SK-N-SH treated with all-trans-retinoic acid at 6 μM for 48 hours (cell line): ENCODE data around the gene PHYHIPL.

Source experiments
- ATAC-seq: fragments of 200-7000 bp; cut with Tn5 transposase; 3 replicates; pipeline ENCODE4 v1.9.1; 2020; ENCODE audit warnings: mild to moderate bottlenecking, moderate library complexity
- ARNTL ChIP-seq: fragments of 450-650 bp; formaldehyde crosslinking; IDR thresholded peaks from 2 replicates; pipeline ENCODE4 v1.5.0; 2020; ENCODE audit warnings: low read depth, mild to moderate bottlenecking, moderate library complexity, borderline replicate concordance
- BACH2 ChIP-seq: fragments of 250-450 bp; sonication (Bioruptor Pico); IDR thresholded peaks from 2 replicates; pipeline ENCODE4 v1.9.0; 2021; ENCODE audit warnings: mild to moderate bottlenecking, borderline replicate concordance
- CSDC2 ChIP-seq: fragments of 250-450 bp; sonication (Bioruptor Pico); IDR thresholded peaks from 2 replicates; pipeline ENCODE4 v1.5.0; 2020; ENCODE audit warnings: mild to moderate bottlenecking, moderate library complexity
- CSRNP3 ChIP-seq: fragments of 250-450 bp; sonication (Bioruptor Pico); IDR thresholded peaks from 2 replicates; pipeline ENCODE4 v1.5.1; 2021; ENCODE audit warnings: mild to moderate bottlenecking, moderate library complexity
- ESRRG ChIP-seq: fragments of 250-450 bp; sonication (Bioruptor Pico); IDR thresholded peaks from 2 replicates; pipeline ENCODE4 v1.6.1; 2021; ENCODE audit warnings: mild to moderate bottlenecking
- GLIS3 ChIP-seq: fragments of 250-450 bp; sonication (Bioruptor Pico); IDR thresholded peaks from 2 replicates; pipeline ENCODE4 v1.5.0; 2020; ENCODE audit warnings: mild to moderate bottlenecking, moderate library complexity
- ISL1 ChIP-seq: fragments of 250-450 bp; sonication (Bioruptor Pico); IDR thresholded peaks from 2 replicates; pipeline ENCODE4 v2.1.2; 2022; ENCODE audit warnings: mild to moderate bottlenecking, moderate library complexity
- PATZ1 ChIP-seq: fragments of 250-450 bp; sonication (Bioruptor Pico); IDR thresholded peaks from 2 replicates; pipeline ENCODE4 v1.8.0; 2020; ENCODE audit warnings: mild to moderate bottlenecking, moderate library complexity, borderline replicate concordance
- PPARA ChIP-seq: fragments of 250-450 bp; sonication (Bioruptor Pico); IDR thresholded peaks from 2 replicates; pipeline ENCODE4 v1.5.0; 2020; ENCODE audit warnings: mild to moderate bottlenecking, borderline replicate concordance
- RARB ChIP-seq: fragments of 250-450 bp; sonication (Bioruptor Pico); IDR thresholded peaks from 2 replicates; pipeline ENCODE4 v1.8.0; 2021; ENCODE audit warnings: mild to moderate bottlenecking, moderate library complexity
- SNAI2 ChIP-seq: fragments of 250-450 bp; sonication (Bioruptor Pico); IDR thresholded peaks from 2 replicates; pipeline ENCODE4 v1.5.0; 2020; ENCODE audit warnings: mild to moderate bottlenecking, moderate library complexity
- TCF4 ChIP-seq: fragments of 250-450 bp; sonication (Bioruptor Pico); IDR thresholded peaks from 2 replicates; pipeline ENCODE4 v1.8.0; 2021; ENCODE audit warnings: mild to moderate bottlenecking, moderate library complexity, borderline replicate concordance
- ZC3H10 ChIP-seq: fragments of 250-450 bp; sonication (Bioruptor Pico); IDR thresholded peaks from 2 replicates; pipeline ENCODE4 v1.5.1; 2021; ENCODE audit warnings: mild to moderate bottlenecking, moderate library complexity
- ZFP3 ChIP-seq: fragments of 250-450 bp; sonication (Bioruptor Pico); IDR thresholded peaks from 2 replicates; pipeline ENCODE4 v1.5.0; 2020; ENCODE audit warnings: mild to moderate bottlenecking, moderate library complexity
- ZFP30 ChIP-seq: fragments of 450-650 bp; formaldehyde crosslinking; IDR thresholded peaks from 2 replicates; pipeline ENCODE4 v1.5.0; 2022; ENCODE audit warnings: mild to moderate bottlenecking, moderate library complexity
- ZNF70 ChIP-seq: fragments of 450-650 bp; formaldehyde crosslinking; IDR thresholded peaks from 2 replicates; pipeline ENCODE4 v1.5.0; 2020; ENCODE audit warnings: mild to moderate bottlenecking, moderate library complexity
- ZNF8 ChIP-seq: fragments of 450-650 bp; formaldehyde crosslinking; IDR thresholded peaks from 2 replicates; pipeline ENCODE4 v1.5.0; 2020; ENCODE audit warnings: mild to moderate bottlenecking, moderate library complexity
- TF ChIP-seq, protein P1 (sequence below): fragments of 250-450 bp; sonication (Bioruptor Pico); IDR thresholded peaks from 2 replicates; pipeline ENCODE4 v1.8.0; 2021; ENCODE audit warnings: low read depth, mild to moderate bottlenecking, moderate library complexity, borderline replicate concordance
- TF ChIP-seq, protein P2 (sequence below): fragments of 250-450 bp; sonication (Bioruptor Pico); IDR thresholded peaks from 2 replicates; pipeline ENCODE4 v1.5.0; 2020; ENCODE audit warnings: mild to moderate bottlenecking, moderate library complexity
- TF ChIP-seq, protein P3 (sequence below): fragments of 250-450 bp; sonication (Bioruptor Pico); IDR thresholded peaks from 2 replicates; pipeline ENCODE4 v1.5.1; 2020; ENCODE audit warnings: low read depth, mild to moderate bottlenecking, moderate library complexity

Gene PHYHIPL

DNA sequence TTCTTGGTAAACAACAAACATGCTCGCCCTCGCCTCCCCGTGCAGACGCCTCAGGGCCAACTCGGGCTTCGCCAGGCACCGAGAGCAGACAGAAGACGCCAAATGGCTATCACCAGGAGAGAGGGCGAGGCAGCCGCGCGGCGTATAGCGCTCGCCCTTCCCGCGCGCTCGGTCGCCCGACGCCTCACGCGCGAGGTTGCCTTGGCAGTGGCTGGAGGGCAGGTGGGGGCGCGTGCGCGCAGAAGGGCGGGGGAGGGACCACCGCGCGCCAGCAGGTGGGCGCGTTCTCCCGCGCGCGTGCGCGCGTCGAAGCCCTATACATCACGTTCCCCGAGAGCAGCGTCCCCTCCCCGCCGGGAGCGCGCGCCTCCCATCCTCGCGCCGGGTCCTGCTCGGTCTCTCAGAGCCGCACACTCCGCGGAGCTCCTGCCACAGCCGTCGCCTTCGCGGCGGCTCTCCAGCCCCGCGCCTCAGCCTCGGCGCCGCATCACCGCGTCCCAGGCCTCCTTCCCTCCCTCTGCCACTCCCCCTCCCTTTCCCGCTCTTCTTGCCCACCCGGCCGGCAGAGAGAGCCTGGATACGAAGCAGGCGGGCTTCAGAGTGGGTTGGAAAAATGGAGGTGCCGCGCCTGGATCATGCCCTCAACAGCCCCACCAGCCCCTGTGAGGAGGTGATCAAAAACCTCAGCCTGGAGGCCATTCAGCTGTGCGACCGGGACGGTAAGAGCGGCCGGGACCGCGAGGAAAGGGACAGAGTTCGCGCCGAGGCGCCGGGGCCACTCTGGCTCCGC is at the start of gene PHYHIPL:
TSS of gene PHYHIPL (plus strand) at position 403 of the 790 bp plus-strand sequence. CDS start at position 614, 211 bp downstream.
- peak; percentile 70 for ATAC-seq
- TF ChIP-seq ZFP3 (CRISPR knock-in tag) (no peak), ZC3H10 (CRISPR knock-in tag) (no peak), CSRNP3 (no peak), TCF4 (CRISPR knock-in tag) (no peak), ISL1 (CRISPR knock-in tag) (no peak), GLIS3 (CRISPR knock-in tag) (no peak), ZNF8 (CRISPR knock-in tag) (no peak), ZFP30 (CRISPR knock-in tag) (no peak), ESRRG (CRISPR knock-in tag) (no peak), SNAI2 (CRISPR knock-in tag) (no peak), ARNTL (CRISPR knock-in tag) (no peak), PPARA (CRISPR knock-in tag) (no peak), PATZ1 (CRISPR knock-in tag) (no peak), RARB (CRISPR knock-in tag) (no peak), ZNF70 (CRISPR knock-in tag) (no peak)
- TF ChIP-seq, protein P1, sequence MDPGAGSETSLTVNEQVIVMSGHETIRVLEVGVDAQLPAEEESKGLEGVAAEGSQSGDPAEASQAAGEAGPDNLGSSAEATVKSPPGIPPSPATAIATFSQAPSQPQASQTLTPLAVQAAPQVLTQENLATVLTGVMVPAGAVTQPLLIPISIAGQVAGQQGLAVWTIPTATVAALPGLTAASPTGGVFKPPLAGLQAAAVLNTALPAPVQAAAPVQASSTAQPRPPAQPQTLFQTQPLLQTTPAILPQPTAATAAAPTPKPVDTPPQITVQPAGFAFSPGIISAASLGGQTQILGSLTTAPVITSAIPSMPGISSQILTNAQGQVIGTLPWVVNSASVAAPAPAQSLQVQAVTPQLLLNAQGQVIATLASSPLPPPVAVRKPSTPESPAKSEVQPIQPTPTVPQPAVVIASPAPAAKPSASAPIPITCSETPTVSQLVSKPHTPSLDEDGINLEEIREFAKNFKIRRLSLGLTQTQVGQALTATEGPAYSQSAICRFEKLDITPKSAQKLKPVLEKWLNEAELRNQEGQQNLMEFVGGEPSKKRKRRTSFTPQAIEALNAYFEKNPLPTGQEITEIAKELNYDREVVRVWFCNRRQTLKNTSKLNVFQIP (CRISPR knock-in tag), result no peak
- TF ChIP-seq, protein P2, sequence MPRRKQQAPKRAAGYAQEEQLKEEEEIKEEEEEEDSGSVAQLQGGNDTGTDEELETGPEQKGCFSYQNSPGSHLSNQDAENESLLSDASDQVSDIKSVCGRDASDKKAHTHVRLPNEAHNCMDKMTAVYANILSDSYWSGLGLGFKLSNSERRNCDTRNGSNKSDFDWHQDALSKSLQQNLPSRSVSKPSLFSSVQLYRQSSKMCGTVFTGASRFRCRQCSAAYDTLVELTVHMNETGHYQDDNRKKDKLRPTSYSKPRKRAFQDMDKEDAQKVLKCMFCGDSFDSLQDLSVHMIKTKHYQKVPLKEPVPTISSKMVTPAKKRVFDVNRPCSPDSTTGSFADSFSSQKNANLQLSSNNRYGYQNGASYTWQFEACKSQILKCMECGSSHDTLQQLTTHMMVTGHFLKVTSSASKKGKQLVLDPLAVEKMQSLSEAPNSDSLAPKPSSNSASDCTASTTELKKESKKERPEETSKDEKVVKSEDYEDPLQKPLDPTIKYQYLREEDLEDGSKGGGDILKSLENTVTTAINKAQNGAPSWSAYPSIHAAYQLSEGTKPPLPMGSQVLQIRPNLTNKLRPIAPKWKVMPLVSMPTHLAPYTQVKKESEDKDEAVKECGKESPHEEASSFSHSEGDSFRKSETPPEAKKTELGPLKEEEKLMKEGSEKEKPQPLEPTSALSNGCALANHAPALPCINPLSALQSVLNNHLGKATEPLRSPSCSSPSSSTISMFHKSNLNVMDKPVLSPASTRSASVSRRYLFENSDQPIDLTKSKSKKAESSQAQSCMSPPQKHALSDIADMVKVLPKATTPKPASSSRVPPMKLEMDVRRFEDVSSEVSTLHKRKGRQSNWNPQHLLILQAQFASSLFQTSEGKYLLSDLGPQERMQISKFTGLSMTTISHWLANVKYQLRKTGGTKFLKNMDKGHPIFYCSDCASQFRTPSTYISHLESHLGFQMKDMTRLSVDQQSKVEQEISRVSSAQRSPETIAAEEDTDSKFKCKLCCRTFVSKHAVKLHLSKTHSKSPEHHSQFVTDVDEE, result no peak
- TF ChIP-seq, protein P3, sequence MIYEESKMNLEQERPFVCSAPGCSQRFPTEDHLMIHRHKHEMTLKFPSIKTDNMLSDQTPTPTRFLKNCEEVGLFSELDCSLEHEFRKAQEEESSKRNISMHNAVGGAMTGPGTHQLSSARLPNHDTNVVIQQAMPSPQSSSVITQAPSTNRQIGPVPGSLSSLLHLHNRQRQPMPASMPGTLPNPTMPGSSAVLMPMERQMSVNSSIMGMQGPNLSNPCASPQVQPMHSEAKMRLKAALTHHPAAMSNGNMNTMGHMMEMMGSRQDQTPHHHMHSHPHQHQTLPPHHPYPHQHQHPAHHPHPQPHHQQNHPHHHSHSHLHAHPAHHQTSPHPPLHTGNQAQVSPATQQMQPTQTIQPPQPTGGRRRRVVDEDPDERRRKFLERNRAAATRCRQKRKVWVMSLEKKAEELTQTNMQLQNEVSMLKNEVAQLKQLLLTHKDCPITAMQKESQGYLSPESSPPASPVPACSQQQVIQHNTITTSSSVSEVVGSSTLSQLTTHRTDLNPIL, result no peak

DNA sequence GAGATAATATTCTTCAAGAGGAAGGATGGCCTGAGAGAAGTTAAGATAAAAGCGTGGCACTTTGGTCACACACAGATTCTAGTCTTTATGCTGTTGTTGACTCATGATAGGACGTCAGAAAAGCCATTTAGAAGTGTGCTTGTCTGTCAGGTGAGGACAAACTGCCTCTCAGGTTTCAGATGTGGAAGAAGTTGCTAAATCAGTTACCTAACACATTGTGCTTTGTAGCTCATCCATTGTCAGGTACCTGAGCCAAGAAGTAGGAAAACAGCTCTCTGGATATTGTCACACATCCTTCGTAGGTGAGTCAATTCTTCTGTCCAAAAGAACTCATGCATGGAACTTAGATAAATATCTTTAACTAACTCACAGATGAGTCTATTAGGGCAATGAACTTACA is 49.5 kb upstream of the PHYHIPL start:
- TF ChIP-seq SNAI2 (CRISPR knock-in tag) (no peak), BACH2 (CRISPR knock-in tag) (no peak), CSDC2 (CRISPR knock-in tag) (no peak), GLIS3 (CRISPR knock-in tag) (no peak), ZNF8 (CRISPR knock-in tag) (no peak), ZNF70 (CRISPR knock-in tag) (no peak)
- TF ChIP-seq, protein P3, result no peak
- no peak for ATAC-seq
